Natural killer cell (primary cell): ENCODE data around the gene TRIM39. TPM values are rescaled to one million over a fixed set of nuclear protein-coding genes. Genes with fewer than 3 reads are reported as not detected.

Experiments
- ATAC-seq, 3 donors: fragments of 150-1000 bp in 2 of 3; fragments of 200-7000 bp in 1 of 3; cut with Tn5 transposase; 1 replicate in 1 of 3; 2 replicates in 2 of 3; pipeline ENCODE4 v1.10.0; 2021; ENCODE audit warnings: mild to moderate bottlenecking in 2 of 3, moderate library complexity in 2 of 3
- DNase-seq, 2 donors: peaks; one replicate each; pipeline versions ENCODE4 v3.0.0 to v3.0.0-alpha.2; 2013 to 2021; ENCODE audit warnings: mixed read lengths in 1 of 2
- H3K27ac ChIP-seq: one replicate; pipeline ENCODE4 v1.5.1; 2013; ENCODE audit warnings: mild to moderate bottlenecking, low read length
- H3K27me3 ChIP-seq: one replicate; pipeline ENCODE4 v1.6.1; 2013; ENCODE audit warnings: low read length; ENCODE audit not compliant: control insufficient read depth, insufficient read depth
- H3K36me3 ChIP-seq: one replicate; pipeline ENCODE4 v1.6.1; 2013; ENCODE audit warnings: low read length; ENCODE audit not compliant: control insufficient read depth, insufficient read depth
- H3K4me1 ChIP-seq: one replicate; pipeline ENCODE4 v1.6.1; 2013; ENCODE audit warnings: low read length; ENCODE audit not compliant: control insufficient read depth, insufficient read depth
- H3K4me3 ChIP-seq: one replicate; pipeline ENCODE4 v1.5.1; 2013; ENCODE audit warnings: low read length
- H3K9me3 ChIP-seq: one replicate; pipeline ENCODE4 v1.6.1; 2013; ENCODE audit warnings: low read length; ENCODE audit not compliant: control insufficient read depth, insufficient read depth
- H3K27ac Mint-ChIP-seq, 2 donors: one replicate each; pipeline ENCODE4 v1.8.0; 2022; ENCODE audit warnings: mild to moderate bottlenecking in 2 of 2, mixed read lengths in 2 of 2, moderate library complexity in 1 of 2
- H3K27me3 Mint-ChIP-seq, 2 donors: one replicate each; pipeline ENCODE4 v1.8.0; 2022; ENCODE audit warnings: low read depth in 2 of 2, mixed read lengths in 2 of 2
- H3K36me3 Mint-ChIP-seq: one replicate; pipeline ENCODE4 v1.8.0; 2022; ENCODE audit warnings: mixed read lengths
- H3K4me1 Mint-ChIP-seq, 2 donors: one replicate each; pipeline ENCODE4 v1.8.0; 2022; ENCODE audit warnings: mixed read lengths in 2 of 2
- H3K4me3 Mint-ChIP-seq: one replicate; pipeline ENCODE4 v1.8.0; 2022; ENCODE audit warnings: mild to moderate bottlenecking, moderate library complexity, mixed read lengths
- H3K9me3 Mint-ChIP-seq, 2 donors: one replicate each; pipeline ENCODE4 v1.8.0; 2022; ENCODE audit warnings: mixed read lengths in 2 of 2
- WGBS: methylation state at CpG from one replicate; pipeline ENCODE4 v1.1.7; 2013; ENCODE audit warnings: missing lambda C conversion rate; ENCODE audit not compliant: insufficient coverage; 5-methylcytosine and 5-hydroxymethylcytosine counted together
- intact Hi-C: fragments of 100-400 bp; cut with micrococcal nuclease; formaldehyde crosslinking; loops from one replicate; pipeline ENCODE4 v1.14.2; 2022
- total RNA-seq, 4 donors: library from RNA; stranded (reverse); fragments of 120-200 nt in 1 of 4; gene quantifications; one replicate each; pipeline versions ENCODE4 v1.2.3 to v1.2.4, GENCODE V29; 2013 to 2022
- TF ChIP-seq, protein P1 (sequence below): fragments of 200-600 bp; IDR thresholded peaks from one replicate; pipeline ENCODE4 v1.8.0; 2022; ENCODE audit warnings: antibody characterized with exemption

TRIM39 gene
- total RNA-seq, 3 donors from 2014 or later (not counting 1 experiment from before 2014, with no cell fraction given) = 32.1 to 40.1 (median 38.5) TPM

DNA sequence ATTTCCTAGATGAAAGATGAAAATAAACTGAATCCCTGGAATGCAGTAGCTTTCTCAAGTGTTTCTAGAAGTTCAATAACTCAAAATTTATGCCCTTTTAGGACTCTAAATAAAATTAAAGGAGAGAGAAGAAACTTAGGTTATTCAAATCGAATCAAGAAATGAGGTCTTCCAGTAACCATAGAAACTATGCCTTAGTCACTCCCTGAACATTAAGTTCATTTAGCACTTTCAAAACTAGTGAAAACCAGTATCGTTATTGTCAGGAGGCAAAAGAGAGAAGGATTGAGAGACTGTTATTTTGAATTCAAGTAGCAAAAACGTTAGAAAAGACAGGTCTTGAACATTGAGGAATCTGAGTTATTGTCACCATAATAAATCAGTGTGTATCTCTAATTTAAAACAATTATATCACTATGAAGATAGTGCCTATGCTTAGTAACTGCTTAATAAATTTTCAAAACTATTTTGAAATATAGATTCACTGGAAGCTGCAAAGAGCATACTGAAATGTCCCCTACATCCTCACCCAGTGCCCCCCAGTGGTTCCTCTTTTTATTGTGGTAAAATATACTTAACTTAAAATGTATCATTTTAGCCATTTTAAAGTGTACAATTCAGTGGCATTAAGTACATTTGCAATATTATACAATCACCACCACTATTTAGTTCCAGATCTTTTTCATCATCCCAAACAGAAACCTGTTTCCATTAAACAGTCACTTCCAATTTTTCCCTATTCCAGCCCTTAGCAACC is 22.9 kb downstream of the TRIM39 start:
- H3K4me3 ChIP-seq = no peak overlapping the region
- H3K4me1 ChIP-seq = peaks cover 9% of the 10 kb centered on the region
- H3K27ac ChIP-seq = no peak overlapping the region
- intact Hi-C loops = no loop called here
- ATAC-seq (no peak), DNase-seq (no peak)
- H3K9me3 ChIP-seq = no peaks in the 10 kb centered on the region
- H3K27me3 Mint-ChIP-seq = peaks cover 8 to 45% of the 10 kb centered on the region in 2 donors
- no peak overlapping the region for H3K4me3 Mint-ChIP-seq
- H3K36me3 ChIP-seq = peaks cover 10% of the 10 kb centered on the region
- no peaks in the 10 kb centered on the region for H3K9me3 Mint-ChIP-seq
- WGBS = no CpG with 5 or more reads among the region's 3 CpGs
- no peak overlapping the region for H3K27ac Mint-ChIP-seq
- peaks cover 9 to 12% of the 10 kb centered on the region in 2 donors for H3K4me1 Mint-ChIP-seq
- TF ChIP-seq, protein P1, sequence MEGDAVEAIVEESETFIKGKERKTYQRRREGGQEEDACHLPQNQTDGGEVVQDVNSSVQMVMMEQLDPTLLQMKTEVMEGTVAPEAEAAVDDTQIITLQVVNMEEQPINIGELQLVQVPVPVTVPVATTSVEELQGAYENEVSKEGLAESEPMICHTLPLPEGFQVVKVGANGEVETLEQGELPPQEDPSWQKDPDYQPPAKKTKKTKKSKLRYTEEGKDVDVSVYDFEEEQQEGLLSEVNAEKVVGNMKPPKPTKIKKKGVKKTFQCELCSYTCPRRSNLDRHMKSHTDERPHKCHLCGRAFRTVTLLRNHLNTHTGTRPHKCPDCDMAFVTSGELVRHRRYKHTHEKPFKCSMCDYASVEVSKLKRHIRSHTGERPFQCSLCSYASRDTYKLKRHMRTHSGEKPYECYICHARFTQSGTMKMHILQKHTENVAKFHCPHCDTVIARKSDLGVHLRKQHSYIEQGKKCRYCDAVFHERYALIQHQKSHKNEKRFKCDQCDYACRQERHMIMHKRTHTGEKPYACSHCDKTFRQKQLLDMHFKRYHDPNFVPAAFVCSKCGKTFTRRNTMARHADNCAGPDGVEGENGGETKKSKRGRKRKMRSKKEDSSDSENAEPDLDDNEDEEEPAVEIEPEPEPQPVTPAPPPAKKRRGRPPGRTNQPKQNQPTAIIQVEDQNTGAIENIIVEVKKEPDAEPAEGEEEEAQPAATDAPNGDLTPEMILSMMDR = no peak
- H3K27me3 ChIP-seq = no peaks in the 10 kb centered on the region
- no peaks in the 10 kb centered on the region for H3K36me3 Mint-ChIP-seq

DNA sequence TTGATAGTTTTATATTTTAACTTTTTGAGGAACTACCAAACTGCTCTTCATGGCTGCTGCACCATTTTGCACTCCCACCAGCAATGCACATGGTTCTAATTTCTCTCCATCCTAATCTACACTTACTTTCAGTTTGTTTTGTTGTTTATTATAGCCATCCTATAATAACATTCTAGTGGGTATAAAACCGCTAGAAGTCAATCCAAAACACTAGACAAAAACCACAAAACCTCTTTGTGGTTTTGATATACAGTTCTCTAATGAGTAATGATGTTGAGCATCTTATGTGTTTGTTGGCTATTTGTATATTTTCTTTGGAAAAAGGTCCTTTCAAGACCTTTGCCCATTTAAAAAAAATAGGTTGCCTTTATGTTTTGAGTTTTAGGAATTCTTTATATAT is 23.8 kb downstream of the TRIM39 start:
- Mint-ChIP-seq H3K4me1 (peaks cover 6 to 7% of the 10 kb centered on the region in 2 donors), H3K4me3 (no peak overlapping the region), H3K9me3 (no peaks in the 10 kb centered on the region), H3K36me3 (no peaks in the 10 kb centered on the region), H3K27ac (no peak overlapping the region), H3K27me3 (peaks cover 14 to 45% of the 10 kb centered on the region in 2 donors)
- Histone ChIP-seq H3K27me3 (no peaks in the 10 kb centered on the region), H3K27ac (no peak overlapping the region), H3K36me3 (peaks cover 10% of the 10 kb centered on the region), H3K4me1 (peaks cover 6% of the 10 kb centered on the region), H3K4me3 (no peak overlapping the region), H3K9me3 (no peaks in the 10 kb centered on the region)
- DNase-seq = no peak
- TF ChIP-seq, protein P1 = no peak
- WGBS = no CpG with 5 or more reads among the region's 1 CpG
- intact Hi-C loops = no loop called here
- ATAC-seq = no peak

DNA sequence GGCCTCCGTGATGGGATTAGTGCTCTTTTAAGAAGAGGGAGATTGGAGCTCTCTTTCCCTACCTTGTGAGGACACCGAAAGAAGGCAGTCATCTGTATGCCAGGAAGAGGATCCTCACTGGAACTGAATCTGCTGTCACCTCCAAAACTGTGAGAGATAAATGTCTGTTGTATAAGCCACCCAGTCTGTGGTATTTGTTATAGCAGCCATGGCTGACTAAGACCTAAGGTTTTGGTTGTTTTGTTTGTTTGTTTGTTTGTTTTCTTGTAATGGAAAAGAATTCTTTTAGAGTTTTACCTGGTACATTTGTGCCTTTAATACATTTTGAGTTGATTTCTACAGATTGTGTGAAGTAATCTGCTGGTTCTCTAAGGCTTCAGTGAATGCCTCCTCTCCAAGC is 25.8 kb downstream of the TRIM39 start:
- H3K9me3 ChIP-seq = no peaks in the 10 kb centered on the region
- Mint-ChIP-seq H3K9me3 (no peaks in the 10 kb centered on the region), H3K27me3 (peaks cover 23 to 55% of the 10 kb centered on the region in 2 donors), H3K36me3 (no peaks in the 10 kb centered on the region), H3K27ac (no peak overlapping the region), H3K4me3 (no peak overlapping the region), H3K4me1 (peaks cover under 1 to 2% of the 10 kb centered on the region in 2 donors)
- DNase-seq (no peak), ATAC-seq (no peak)
- H3K4me1 ChIP-seq = peaks cover under 1% of the 10 kb centered on the region
- no peak overlapping the region for H3K27ac ChIP-seq
- H3K27me3 ChIP-seq = no peaks in the 10 kb centered on the region
- no peak overlapping the region for H3K4me3 ChIP-seq
- intact Hi-C loops = no loop called here
- TF ChIP-seq, protein P1 = no peak
- WGBS = 87% methylated on average over 2 of the region's 2 CpGs
- H3K36me3 ChIP-seq = peaks cover 2% of the 10 kb centered on the region
